Sigmoid colon (tissue), 4 donors: ENCODE data around the gene KRTAP1-1.

Experiments
- POLR2A ChIP-seq, 2 donors: fragments of 450-650 bp; IDR thresholded peaks; one replicate each; pipeline ENCODE4 v1.6.1; 2016; ENCODE audit warnings: antibody characterized with exemption in 2 of 2, mild to moderate bottlenecking in 2 of 2, moderate library complexity in 2 of 2
- POLR2AphosphoS5 ChIP-seq, 4 donors: sonication (generic); formaldehyde crosslinking; IDR thresholded peaks; one replicate each; pipeline ENCODE4 v1.6.1; 2017; ENCODE audit warnings: antibody characterized with exemption in 4 of 4

GRCh38 chr17:40993839-40994238, 47.4 kb downstream of the KRTAP1-1 start, which contains the start of gene KRTAP3-3:
- TF ChIP-seq POLR2AphosphoS5 (IDR thresholded peaks at IDR 0.05) (no peak), POLR2A (IDR thresholded peaks at IDR 0.05) (no peak)
